BLaER1 (cell line): Measurements from ENCODE around the gene DNAH3.
"Not testable (repeated sequence)": the region's sequence is repeated elsewhere in the genome, so short reads cannot be mapped to it uniquely, and the experiment has no call there.

Experiments used
- H3K27ac ChIP-seq: shearing (Covaris generic); formaldehyde crosslinking; 2 replicates; pipeline ENCODE4 v1.8.1; 2022
- H3K27me3 ChIP-seq: shearing (Covaris generic); formaldehyde crosslinking; 2 replicates; pipeline ENCODE4 v1.8.1; 2022
- H3K36me3 ChIP-seq: shearing (Covaris generic); formaldehyde crosslinking; 2 replicates; pipeline ENCODE4 v1.8.1; 2022
- H3K4me1 ChIP-seq: shearing (Covaris generic); formaldehyde crosslinking; 2 replicates; pipeline ENCODE4 v1.8.1; 2022
- H3K4me2 ChIP-seq: shearing (Covaris generic); formaldehyde crosslinking; 2 replicates; pipeline ENCODE4 v1.8.1; 2022
- H3K4me3 ChIP-seq: shearing (Covaris generic); formaldehyde crosslinking; 2 replicates; pipeline ENCODE4 v1.8.1; 2022
- H3K9ac ChIP-seq: shearing (Covaris generic); formaldehyde crosslinking; 2 replicates; pipeline ENCODE4 v1.8.1; 2022
- H3K9me3 ChIP-seq: shearing (Covaris generic); formaldehyde crosslinking; 2 replicates; pipeline ENCODE4 v1.8.1; 2022
- H4K20me1 ChIP-seq: shearing (Covaris generic); formaldehyde crosslinking; 2 replicates; pipeline ENCODE4 v1.8.1; 2022
- Cebpa-rat ChIP-seq: shearing (Covaris generic); IDR thresholded peaks from 2 replicates; pipeline ENCODE4 v1.8.1; 2022

The DNAH3 gene

DNA sequence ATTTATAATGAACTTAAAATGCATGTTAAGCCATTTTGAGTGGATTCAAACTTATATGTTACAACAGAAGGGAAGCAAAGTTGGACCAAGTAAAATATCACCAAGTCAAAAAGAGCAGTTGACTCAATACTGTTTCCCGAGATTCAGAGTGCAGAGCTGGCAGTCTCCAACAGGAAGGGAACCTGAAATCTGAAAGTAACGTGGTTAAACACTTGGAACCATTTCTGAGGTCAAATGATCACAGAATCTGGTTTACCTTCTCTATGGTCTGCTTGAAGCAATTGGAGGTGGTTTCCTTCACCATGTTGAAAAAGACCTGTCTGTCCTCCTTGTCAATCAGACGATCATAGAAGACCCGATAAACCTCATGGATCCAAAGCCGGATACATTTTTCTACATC is 163.6 kb downstream of the DNAH3 start:
- Histone ChIP-seq H3K9me3 (0 out of 2 replicates have a peak, but pooled peaks cover 12% of the 10 kb centered on the region), H3K4me1 (peaks cover 8% of the 10 kb centered on the region), H3K27me3 (no peaks in the 10 kb centered on the region), H3K4me2 (no peak overlapping the region), H3K9ac (no peak overlapping the region), H3K27ac (no peak overlapping the region), H3K36me3 (no peaks in the 10 kb centered on the region), H4K20me1 (no peaks in the 10 kb centered on the region), H3K4me3 (no peak overlapping the region)
- no peak for TF ChIP-seq Cebpa-rat

DNA sequence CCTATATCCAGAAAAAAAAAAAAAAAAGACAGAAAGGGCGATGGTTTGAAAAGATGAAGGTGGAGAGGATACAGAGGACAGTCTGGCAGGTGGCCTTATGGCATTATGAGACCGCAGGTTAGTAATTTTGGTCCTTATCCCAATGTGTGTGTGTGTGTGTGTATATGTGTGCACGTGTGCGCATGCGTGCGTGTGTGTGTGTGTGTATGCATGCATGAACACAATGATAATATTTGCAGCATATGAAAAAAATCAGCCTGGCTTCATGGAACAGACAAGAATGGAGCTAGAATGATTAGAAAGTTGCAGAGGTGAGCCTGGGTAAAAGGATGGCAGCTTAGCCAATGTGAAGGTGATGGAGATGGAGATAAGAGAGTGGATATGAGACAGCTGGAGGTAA is 166.6 kb downstream of the DNAH3 start:
- Histone ChIP-seq H3K4me2 (no peak overlapping the region), H3K4me1 (peaks cover 8% of the 10 kb centered on the region), H3K36me3 (no peaks in the 10 kb centered on the region), H4K20me1 (no peaks in the 10 kb centered on the region), H3K9ac (no peak overlapping the region), H3K27me3 (no peaks in the 10 kb centered on the region), H3K4me3 (no peak overlapping the region), H3K27ac (no peak overlapping the region), H3K9me3 (0 out of 2 replicates have a peak, but pooled peaks cover 11% of the 10 kb centered on the region)
- no peak for TF ChIP-seq Cebpa-rat

GRCh38 chr16:20976576-20976975 is 174.1 kb downstream of the DNAH3 start:
- Histone ChIP-seq H3K4me2 (no peak overlapping the region), H3K27ac (no peak overlapping the region), H4K20me1 (no peaks in the 10 kb centered on the region), H3K9me3 (no peaks in the 10 kb centered on the region), H3K4me3 (no peak overlapping the region), H3K4me1 (no peaks in the 10 kb centered on the region), H3K27me3 (no peaks in the 10 kb centered on the region), H3K36me3 (no peaks in the 10 kb centered on the region), H3K9ac (no peak overlapping the region)
- TF ChIP-seq Cebpa-rat: no peak

- not testable (repeated sequence) for H3K4me3 ChIP-seq, H3K4me2 ChIP-seq, H3K9me3 ChIP-seq, H3K9ac ChIP-seq, H3K4me1 ChIP-seq, H3K27me3 ChIP-seq, H3K27ac ChIP-seq, H3K36me3 ChIP-seq, H4K20me1 ChIP-seq
Measured at GRCh38 chr16:20973201-20973600, 177.4 kb downstream of the DNAH3 start.

- Histone ChIP-seq H3K4me1 (no peaks in the 10 kb centered on the region), H3K9ac (no peak overlapping the region), H4K20me1 (no peaks in the 10 kb centered on the region), H3K27me3 (no peaks in the 10 kb centered on the region), H3K4me3 (no peak overlapping the region), H3K36me3 (no peaks in the 10 kb centered on the region), H3K4me2 (no peak overlapping the region), H3K27ac (no peak overlapping the region), H3K9me3 (no peaks in the 10 kb centered on the region)
- TF ChIP-seq Cebpa-rat: no peak
Measured at GRCh38 chr16:20971401-20971800, 179.2 kb downstream of the DNAH3 start.

DNA sequence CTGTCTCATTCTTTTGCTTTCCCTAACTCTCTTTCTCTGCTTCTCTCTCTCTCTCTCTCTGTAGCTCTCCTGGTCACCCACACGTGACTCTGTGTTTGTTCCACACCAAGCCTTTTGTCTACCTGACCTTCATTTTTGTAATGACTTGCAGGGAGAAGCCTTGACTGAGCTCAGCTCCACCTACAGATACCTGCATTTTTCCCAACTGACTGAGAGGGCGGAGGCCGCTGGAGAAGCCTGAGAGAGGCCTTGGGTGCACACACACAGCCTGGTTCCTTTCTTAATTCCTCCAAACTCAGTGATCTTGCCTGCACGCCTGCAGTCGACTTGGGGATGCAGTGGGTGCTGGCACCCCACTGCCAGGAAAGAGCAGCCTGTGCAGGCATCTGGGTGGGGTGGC is 181.3 kb downstream of the DNAH3 start:
- Histone ChIP-seq H3K27me3 (no peaks in the 10 kb centered on the region), H3K36me3 (no peaks in the 10 kb centered on the region), H3K4me3 (no peak overlapping the region), H3K4me1 (no peaks in the 10 kb centered on the region), H3K27ac (no peak overlapping the region), H4K20me1 (no peaks in the 10 kb centered on the region), H3K9ac (no peak overlapping the region), H3K4me2 (no peak overlapping the region), H3K9me3 (no peaks in the 10 kb centered on the region)
- TF ChIP-seq Cebpa-rat: no peak

DNA sequence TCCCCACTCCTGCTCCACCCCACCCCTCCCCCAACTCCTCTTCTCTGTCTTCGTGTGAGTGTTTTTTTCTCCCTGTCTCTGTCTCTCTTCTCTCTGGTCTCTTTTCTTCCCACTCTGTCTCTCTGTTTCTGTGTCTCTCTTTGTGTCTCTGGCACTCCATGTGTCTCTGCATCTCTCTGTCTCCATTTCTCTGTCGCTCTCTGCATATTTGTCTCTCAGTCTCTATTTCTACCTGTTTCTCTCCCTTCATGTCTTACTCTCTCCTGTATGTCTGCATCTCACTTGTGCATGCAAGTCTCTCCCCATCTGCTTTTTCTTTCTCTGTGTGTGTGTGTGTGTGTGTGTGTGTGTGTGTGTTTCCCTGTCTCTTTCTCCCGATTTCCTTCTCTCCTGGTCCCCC is 181.9 kb downstream of the DNAH3 start:
- no peaks in the 10 kb centered on the region for H3K9me3 ChIP-seq
- H3K4me3 ChIP-seq: no peak overlapping the region
- no peak overlapping the region for H3K4me2 ChIP-seq
- H4K20me1 ChIP-seq: no peaks in the 10 kb centered on the region
- H3K9ac ChIP-seq: no peak overlapping the region
- no peak overlapping the region for H3K27ac ChIP-seq
- H3K4me1 ChIP-seq: no peaks in the 10 kb centered on the region
- TF ChIP-seq Cebpa-rat: no peak
- H3K27me3 ChIP-seq: no peaks in the 10 kb centered on the region
- no peaks in the 10 kb centered on the region for H3K36me3 ChIP-seq

DNA sequence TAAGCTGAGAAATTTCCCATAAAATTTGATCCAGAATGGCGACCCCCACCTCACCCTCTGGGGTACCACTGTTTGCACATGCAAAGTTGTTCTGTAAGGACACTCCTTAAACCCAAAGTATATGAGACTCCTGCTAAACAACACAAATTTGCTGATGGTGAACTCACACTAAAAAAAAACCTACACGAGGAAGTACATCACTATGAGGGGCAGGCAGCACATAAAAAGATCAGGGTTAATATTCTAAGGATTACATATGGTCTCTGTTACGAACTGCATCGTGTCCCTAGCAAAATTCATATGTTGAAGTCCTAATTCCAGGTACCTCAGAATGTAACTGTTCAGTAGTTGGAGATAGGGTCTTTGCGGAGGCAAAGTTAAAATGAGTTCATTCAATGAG is 189.7 kb downstream of the DNAH3 start:
- H3K27me3 ChIP-seq: no peaks in the 10 kb centered on the region
- no peak for TF ChIP-seq Cebpa-rat
- H4K20me1 ChIP-seq: no peaks in the 10 kb centered on the region

DNA sequence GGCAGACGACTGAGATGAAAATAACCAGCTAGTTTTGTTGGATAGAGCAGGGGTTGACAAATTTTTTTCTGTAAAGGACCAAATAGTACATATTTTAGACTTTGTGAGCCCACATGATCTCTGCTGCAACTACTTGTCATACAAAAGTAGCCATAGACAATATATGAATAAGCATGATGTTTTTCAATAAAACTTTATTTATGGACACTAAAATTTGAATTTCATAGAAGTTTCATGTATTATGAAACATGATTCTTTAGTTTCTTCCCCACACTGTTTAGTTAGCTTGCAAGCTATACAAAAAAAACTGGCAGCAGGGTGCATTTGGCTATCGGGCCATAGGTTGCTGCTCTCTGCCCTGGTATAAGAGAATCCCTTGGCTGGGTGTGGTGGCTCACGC is 193.5 kb downstream of the DNAH3 start:
- no peaks in the 10 kb centered on the region for H3K9me3 ChIP-seq
- H3K4me2 ChIP-seq: no peak overlapping the region
- no peaks in the 10 kb centered on the region for H4K20me1 ChIP-seq
- H3K36me3 ChIP-seq: no peaks in the 10 kb centered on the region
- no peak overlapping the region for H3K4me3 ChIP-seq
- no peak overlapping the region for H3K9ac ChIP-seq
- no peak for TF ChIP-seq Cebpa-rat
- no peaks in the 10 kb centered on the region for H3K27me3 ChIP-seq
- no peaks in the 10 kb centered on the region for H3K4me1 ChIP-seq
- no peak overlapping the region for H3K27ac ChIP-seq

More for the DNA sequence above, 189.7 kb downstream of the DNAH3 start:
- no peak overlapping the region for H3K4me3 ChIP-seq
- no peaks in the 10 kb centered on the region for H3K4me1 ChIP-seq
- H3K9ac ChIP-seq: no peak overlapping the region
- H3K36me3 ChIP-seq: no peaks in the 10 kb centered on the region
- no peak overlapping the region for H3K4me2 ChIP-seq
- H3K9me3 ChIP-seq: no peaks in the 10 kb centered on the region
- H3K27ac ChIP-seq: no peak overlapping the region

GRCh38 chr16:20956319-20956718 is 194.3 kb downstream of the DNAH3 start:
- Histone ChIP-seq H3K36me3 (no peaks in the 10 kb centered on the region), H3K9ac (no peak overlapping the region), H3K9me3 (no peaks in the 10 kb centered on the region), H3K4me3 (no peak overlapping the region), H3K27me3 (no peaks in the 10 kb centered on the region), H3K27ac (no peak overlapping the region), H3K4me1 (no peaks in the 10 kb centered on the region), H4K20me1 (no peaks in the 10 kb centered on the region), H3K4me2 (no peak overlapping the region)
- TF ChIP-seq Cebpa-rat: no peak

DNA sequence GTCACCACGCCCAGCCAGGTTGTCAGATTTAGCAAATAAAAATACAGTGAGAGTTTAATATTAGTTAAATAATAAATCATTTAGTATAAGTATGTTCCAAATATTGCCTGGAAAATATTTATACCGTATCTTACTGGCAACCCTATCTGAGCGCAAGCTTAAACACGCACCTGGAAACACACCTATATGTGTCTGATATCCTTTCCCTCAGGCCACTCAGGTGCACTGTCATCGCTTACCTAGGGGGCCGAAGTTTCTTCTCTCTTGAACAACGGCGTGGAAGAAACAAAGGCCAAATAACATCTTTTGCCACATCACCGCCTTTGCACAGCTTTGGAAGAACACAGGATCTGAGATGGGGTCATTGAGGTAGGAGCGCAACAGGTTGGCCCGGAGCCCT is 196.1 kb downstream of the DNAH3 start:
- H3K4me1 ChIP-seq: no peaks in the 10 kb centered on the region
- no peak overlapping the region for H3K4me3 ChIP-seq
- H3K4me2 ChIP-seq: no peak overlapping the region
- no peaks in the 10 kb centered on the region for H4K20me1 ChIP-seq
- no peak overlapping the region for H3K27ac ChIP-seq
- H3K27me3 ChIP-seq: no peaks in the 10 kb centered on the region
- TF ChIP-seq Cebpa-rat: no peak
- H3K36me3 ChIP-seq: no peaks in the 10 kb centered on the region
- H3K9me3 ChIP-seq: no peaks in the 10 kb centered on the region
- H3K9ac ChIP-seq: no peak overlapping the region
